ENCODE results near the gene CDC42EP3.

Gene CDC42EP3

DNA sequence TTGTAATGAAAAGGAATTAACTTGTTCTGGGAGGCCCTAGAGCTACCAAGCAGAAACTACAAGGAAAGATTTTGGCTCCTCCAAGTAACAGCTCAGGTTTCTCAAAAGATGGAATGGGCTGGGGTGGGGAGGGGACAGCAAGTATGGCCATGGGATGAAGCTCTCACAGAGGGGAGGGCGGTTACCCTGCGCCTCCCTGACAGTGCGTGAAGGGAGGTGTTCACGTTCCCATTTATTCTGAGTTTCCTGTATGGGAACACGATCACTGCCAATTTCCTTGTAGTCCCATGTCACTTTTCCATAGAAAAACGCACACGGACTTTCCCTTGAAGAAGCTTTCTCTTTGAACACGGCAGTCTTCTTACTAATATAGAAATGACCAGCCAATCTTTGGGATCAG is 17.0 kb downstream of the CDC42EP3 start:
- DNase-seq: no peak

DNA sequence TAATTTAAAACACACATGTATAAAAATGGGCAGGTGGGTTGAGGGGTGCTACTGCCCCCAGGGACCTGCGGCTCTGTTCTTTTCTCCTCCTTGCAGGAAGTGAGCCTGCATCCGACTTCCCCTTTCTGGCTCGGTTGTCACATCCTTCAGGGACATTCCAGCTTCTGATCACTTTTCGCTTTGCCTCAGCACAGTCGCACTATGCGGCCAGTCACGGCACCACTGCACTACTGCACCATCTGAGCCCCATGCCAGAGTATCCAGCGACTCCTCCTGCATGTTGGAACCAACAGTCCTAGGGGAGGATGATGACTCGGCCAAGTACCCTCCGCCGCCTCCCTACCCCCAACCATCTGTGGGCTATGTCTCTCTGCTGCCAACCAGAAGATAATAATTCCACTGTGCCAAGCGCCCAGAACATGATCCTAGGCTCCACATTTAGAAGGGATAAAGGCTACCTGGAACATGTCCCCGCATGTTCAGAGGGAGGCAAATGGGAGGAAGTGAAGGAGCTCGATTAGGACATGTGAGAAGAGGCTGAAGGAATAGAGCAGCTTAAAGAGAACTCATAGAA is 17.6 kb downstream of the CDC42EP3 start:
- no peak for DNase-seq

GRCh38 chr2:37653093-37653492 is 18.3 kb downstream of the CDC42EP3 start:
- no peak for DNase-seq

DNA sequence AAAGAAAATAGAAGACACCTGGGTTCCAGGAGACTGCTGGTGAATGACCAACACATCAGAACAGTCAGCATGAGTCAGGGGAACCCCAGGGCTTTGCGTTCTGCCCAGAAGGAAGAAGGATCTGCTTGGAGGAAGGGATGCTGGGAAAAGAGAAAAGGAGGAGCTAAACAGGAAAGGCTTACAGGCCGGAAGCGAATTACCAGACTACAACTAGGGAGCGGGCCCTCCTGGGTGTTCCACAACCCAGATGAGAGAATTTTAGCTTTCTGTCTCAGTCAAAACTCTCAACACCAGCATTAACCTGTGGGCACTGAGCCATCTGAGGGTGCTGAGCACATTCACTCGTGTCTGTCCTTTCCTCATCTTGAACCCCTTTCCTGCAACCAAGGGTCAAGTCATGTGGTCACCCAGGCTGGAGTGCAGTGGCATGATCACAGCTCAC is 19.2 kb downstream of the CDC42EP3 start:
- DNase-seq: no peak

DNA sequence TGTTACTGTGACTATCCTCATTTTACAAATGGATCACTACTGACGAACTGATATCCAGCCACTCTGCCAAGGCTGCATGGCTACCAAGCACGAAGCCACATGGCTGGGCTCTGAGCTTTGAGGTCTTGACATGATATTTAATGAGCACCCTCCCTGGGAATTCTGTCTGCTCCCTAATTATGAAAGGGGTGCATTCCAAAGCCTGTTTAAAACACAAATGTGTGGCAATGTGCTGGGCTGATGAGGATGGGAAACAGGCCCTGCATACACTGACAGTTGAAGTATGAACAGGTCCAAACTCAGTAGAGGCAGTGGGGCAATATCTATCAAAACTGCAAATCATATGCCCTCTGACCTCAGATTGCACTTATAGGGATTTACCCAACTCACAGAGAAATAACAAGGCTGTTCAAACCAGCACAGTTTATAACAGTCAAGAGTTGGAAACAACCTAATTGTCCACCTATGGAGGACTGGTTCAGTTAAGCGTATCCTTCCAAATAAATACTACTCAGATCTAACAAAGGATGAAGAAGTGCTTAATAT is 20.8 kb downstream of the CDC42EP3 start:
- DNase-seq: no peak

GRCh38 chr2:37649518-37649917 is 21.9 kb downstream of the CDC42EP3 start:
- DNase-seq: no peak

DNA sequence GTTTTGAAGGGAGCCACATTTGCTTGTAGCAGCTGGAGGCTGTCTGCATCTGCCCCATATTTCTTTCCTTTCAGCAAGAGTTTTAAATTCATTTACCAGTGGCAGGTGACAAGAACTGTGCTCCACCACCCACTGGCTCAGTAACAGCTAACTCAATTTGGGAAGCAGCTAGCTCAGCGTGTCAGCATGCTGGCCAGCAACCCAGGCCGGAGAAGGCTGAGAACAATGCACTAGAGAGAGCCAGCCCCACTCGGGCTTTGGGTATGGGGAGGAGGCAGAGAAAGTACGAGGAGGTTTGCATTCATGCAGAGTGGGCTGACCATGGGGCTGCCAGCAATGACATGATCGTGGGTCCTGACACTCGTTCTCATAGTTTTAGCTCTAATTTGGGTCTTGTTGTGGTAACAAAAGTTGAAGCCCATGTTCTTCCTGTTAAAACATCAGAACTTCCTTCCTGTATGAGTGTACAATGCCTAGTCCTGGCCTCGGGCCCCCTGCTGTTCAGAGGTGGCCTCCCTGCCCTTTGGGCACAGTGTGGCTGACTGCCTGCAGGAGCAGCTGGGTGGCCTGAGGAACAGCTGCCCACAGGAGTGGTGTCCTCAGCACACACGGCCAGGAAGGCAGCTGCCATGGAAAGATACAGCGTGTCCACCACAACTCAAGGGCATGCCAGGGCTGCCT is 23.0 kb downstream of the CDC42EP3 start:
- peak; percentile 24 for DNase-seq

DNA sequence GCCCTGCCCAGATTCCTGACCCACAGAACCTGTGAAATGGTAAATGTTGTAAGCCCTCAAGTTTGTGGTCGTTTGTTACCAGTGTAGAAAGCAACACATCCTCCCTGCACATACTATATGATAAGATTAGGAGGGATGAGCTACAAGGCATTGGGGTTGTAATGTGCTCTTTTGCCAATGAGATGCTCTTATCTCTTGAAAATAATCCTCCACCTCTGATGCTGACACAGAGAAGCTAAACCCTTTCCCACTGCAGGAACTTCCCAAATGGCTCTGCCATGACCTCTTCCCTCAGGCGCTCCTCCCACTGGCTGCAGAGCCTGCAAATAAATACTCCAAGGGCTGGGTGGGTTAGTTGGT is 23.5 kb downstream of the CDC42EP3 start:
- DNase-seq: no peak

DNA sequence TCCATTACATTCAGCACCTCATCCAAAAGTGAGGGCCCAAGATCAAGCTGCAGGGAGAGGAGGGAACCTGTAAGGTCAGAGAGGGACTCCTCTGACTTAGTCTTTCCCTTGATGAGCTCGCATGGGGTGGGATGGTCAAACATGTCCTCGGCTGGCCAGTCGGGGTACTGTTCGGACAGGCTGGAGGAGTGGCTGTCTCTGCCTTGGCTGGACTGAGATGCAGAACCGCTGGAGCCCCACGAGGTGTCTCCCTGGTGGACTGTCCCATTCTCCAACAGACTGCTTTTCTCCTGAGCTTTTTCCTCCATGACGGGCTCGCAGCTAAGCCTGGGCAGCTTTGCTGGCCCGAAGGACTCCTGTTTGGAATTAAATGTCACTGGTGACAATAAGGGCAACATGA is 25.6 kb downstream of the CDC42EP3 start:
- DNase-seq: no peak

- peak; percentile 21 for DNase-seq
Observed at GRCh38 chr2:37645362-37645761, 26.1 kb downstream of the CDC42EP3 start.

GRCh38 chr2:37644191-37644590 is 27.3 kb downstream of the CDC42EP3 start:
- no peak for DNase-seq

DNA sequence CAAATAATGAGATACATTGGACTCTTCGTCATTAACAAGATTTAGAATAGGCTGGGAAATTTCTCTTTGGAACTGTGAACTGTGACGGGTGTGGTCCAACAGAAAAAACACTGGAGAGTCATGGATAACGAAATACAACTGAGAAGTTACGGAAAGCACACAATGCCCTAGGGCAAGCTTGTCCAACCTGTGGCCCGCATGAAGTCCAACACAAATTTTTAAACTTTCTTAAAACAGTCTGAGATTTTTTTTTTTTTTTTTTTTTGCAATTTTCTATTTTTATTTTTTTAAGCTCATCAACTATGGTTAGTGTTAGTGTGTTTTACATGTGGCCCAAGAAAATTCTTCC is 27.7 kb downstream of the CDC42EP3 start:
- DNase-seq: no peak

- DNase-seq: no peak
Observed at GRCh38 chr2:37642907-37643729, 28.3 kb downstream of the CDC42EP3 start.

DNA sequence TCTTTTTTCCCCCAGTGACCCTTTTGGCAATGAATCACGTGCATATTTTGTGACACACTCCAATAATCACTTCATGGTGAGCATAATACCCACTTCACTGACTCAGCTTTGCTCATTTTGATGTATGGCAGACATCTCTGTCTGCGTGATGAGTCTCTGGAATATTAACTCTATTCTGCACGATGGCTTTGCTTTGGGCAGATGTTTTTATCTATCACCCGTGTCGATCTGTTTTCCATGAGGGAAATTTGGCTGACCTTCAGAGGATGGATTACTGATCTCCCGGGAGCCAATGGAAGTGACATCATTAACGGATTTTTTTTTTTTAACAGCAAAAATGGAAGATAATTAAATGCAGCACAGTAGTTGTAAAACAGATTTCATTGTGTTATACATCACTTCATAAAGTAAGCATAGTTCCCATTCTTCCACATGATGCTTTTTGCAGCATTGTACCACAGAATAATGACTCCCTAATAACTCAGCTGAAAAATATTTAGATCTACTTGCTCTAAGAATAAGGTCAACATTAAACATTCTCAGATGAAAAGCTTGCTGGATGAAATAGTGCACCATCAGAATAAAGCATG is 29.8 kb downstream of the CDC42EP3 start:
- no peak for DNase-seq

DNA sequence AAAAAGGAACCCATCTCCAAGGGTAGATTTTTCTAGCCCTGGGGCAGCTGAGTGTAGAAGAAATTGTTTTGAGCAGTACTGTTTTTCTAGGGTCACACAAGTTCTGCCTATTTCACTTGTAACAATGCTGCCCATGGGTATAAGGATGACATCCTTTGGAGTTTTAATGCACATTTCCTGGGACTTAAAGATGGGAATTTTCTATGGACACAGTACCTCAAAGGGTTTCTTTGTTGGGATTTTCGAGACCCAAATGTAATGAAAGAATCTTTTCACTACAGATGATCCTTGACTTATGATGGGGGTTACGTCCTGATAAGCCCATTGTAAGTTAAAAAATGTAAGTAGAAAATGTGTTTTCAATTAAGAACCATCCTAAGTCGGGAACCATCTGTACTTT is 31.8 kb downstream of the CDC42EP3 start:
- DNase-seq: no peak

DNA sequence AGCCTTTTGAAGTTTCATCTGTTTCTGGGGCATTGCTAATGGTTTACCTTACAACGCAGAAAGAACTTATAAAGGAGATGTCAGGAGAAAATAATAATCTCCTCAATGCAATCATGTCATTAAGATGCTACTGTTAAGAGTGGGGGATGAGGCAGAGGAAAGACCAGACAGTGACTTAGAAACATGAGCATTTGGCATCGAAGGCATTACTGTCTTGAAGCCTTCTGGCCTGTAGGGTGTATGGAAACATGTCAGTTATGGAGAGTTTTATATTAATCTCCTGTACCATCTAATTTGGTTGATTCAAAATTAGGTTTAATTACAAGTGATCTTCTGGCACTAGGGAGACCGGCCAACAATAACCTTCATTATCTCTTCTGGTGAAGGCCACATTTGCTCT is 32.5 kb downstream of the CDC42EP3 start:
- DNase-seq: no peak

DNA sequence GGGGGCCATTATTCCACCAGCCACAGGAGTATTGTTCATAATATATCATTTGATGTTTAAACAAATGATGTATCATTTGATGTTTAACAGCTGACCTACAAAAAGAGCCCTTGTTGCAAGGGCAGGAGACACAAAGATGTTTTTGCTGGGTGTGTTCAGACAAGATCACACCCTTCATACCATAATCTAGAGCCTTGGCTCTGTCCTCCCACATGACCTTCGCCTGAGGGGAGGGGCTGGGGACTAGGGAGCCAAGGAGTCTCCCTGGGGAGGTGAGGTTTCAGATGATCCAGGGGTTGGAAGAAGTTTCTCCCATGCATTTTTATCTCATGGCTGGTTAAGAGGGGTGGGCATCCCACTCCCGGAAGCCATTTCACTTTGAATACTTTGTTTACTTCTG is 33.5 kb downstream of the CDC42EP3 start:
- no peak for DNase-seq

GRCh38 chr2:37637190-37637860 is 34.1 kb downstream of the CDC42EP3 start:
- no peak for DNase-seq

GRCh38 chr2:37636381-37637066 is 34.9 kb downstream of the CDC42EP3 start:
- DNase-seq: no peak

GRCh38 chr2:37635504-37636380 is 35.7 kb downstream of the CDC42EP3 start:
- DNase-seq: peak; percentile 60

DNA sequence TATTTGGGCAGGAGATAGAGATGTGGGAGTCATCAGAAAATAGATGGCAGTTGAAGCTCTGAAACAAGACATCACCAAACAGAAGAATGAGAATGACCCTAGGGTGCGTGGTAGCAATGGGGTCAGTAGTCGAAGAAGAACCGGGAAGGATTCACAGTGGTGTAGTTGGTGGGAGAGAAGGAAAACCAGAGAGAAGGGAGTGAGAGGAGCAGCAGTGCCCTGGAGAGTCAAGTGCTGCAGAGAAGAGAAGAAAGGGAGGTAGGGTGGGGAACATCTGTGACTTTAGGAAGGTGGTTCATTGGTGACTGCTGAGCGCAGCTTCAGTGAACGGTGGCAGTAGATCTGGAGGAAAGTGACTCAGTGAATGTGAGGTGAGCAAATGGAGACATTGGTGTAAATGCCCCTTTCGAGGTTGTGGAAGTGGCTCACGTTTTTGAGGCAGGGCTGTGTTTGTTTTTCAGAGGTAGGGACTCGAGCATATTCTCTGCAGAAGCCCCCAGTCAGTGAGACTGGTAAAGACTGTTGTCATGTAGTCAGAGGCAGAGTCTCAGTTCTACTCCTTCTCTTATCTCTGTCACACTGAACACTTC is 36.4 kb downstream of the CDC42EP3 start:
- DNase-seq: peak; percentile 16
